H1 (cell line): ENCODE results near the gene LIN37. TPM values are rescaled to one million over a fixed set of nuclear protein-coding genes. Genes with fewer than 3 reads are reported as not detected.

Experiments
- CTCF ChIA-PET: fragments of 300-600 bp; sonication (Branson Sonifier 250); formaldehyde crosslinking; loops from one replicate; lab custom pipeline; 2021; ENCODE audit not compliant: partially characterized antibody; lab: Charles Lee
- POLR2A ChIA-PET: fragments of 300-600 bp; sonication (Branson Sonifier 250); formaldehyde crosslinking; loops from one replicate; lab custom pipeline; 2021; ENCODE audit warnings: inconsistent platforms; ENCODE audit not compliant: partially characterized antibody; lab: Charles Lee
- DNase-seq, 2 experiments: peaks; one replicate each; pipeline versions ENCODE4 v3.0.0 to v3.0.0-alpha.2; 2010 to 2022; ENCODE audit warnings: low spot score in 2 of 2, low read depth in 1 of 2, mixed read lengths in 1 of 2
- FAIRE-seq: peaks from 2 replicates; lab custom pipeline; 2011; peaks lifted over from hg19 to GRCh38; lab: Jason Lieb, UNC
- H2AFZ ChIP-seq: 2 replicates; pipeline ENCODE4 v1.8.1; 2012; ENCODE audit warnings: low read length, inconsistent platforms
- H2AK5ac ChIP-seq: 2 replicates; pipeline ENCODE4 v1.6.1; 2013; ENCODE audit warnings: low read depth, low read length
- H2BK120ac ChIP-seq: replicated peaks from 2 replicates; pipeline ENCODE3; 2013; ENCODE audit warnings: low read depth, low read length, inconsistent platforms
- H2BK12ac ChIP-seq: 2 replicates; pipeline ENCODE4 v1.6.1; 2013; ENCODE audit warnings: low read depth, low read length
- H2BK15ac ChIP-seq: 2 replicates; pipeline ENCODE4 v1.6.1; 2013; ENCODE audit warnings: low read length
- H2BK20ac ChIP-seq: 2 replicates; pipeline ENCODE4 v1.6.1; 2013; ENCODE audit warnings: low read length
- H2BK5ac ChIP-seq: 2 replicates; pipeline ENCODE4 v1.6.1; 2013; ENCODE audit warnings: low read depth, low read length
- H3K14ac ChIP-seq: 2 replicates; pipeline ENCODE4 v1.6.1; 2013; ENCODE audit warnings: inconsistent platforms; ENCODE audit not compliant: insufficient read length
- H3K18ac ChIP-seq: 2 replicates; pipeline ENCODE4 v1.6.1; 2013; ENCODE audit warnings: low read length; ENCODE audit errors: extremely low read depth
- H3K23ac ChIP-seq: 2 replicates; pipeline ENCODE4 v1.6.1; 2013; ENCODE audit warnings: inconsistent platforms; ENCODE audit not compliant: insufficient read length
- H3K23me2 ChIP-seq: 2 replicates; pipeline ENCODE4 v1.6.1; 2013; ENCODE audit warnings: low read depth, low read length
- H3K27ac ChIP-seq: 2 replicates; pipeline ENCODE4 v1.6.1; 2011; ENCODE audit warnings: low read depth, low read length, inconsistent platforms
- H3K27me3 ChIP-seq, 4 experiments: replicated peaks in 1 of 4; 1 replicate in 1 of 4; 2 replicates in 3 of 4; pipeline versions ENCODE4 v1.6.1 to v1.8.1; 2011 to 2013; ENCODE audit warnings: low read length in 3 of 4, mild to moderate bottlenecking in 3 of 4, inconsistent platforms in 2 of 4, mixed read lengths in 2 of 4, moderate library complexity in 1 of 4; ENCODE audit not compliant: control insufficient read depth in 3 of 4, insufficient read depth in 3 of 4; ENCODE audit errors: extremely low read depth in 1 of 4
- H3K36me3 ChIP-seq, 4 experiments: 2 replicates each; pipeline versions ENCODE4 v1.6.1 to v1.8.1; 2011 to 2013; ENCODE audit warnings: mild to moderate bottlenecking in 4 of 4, low read length in 3 of 4, moderate library complexity in 2 of 4, control low read depth in 1 of 4, inconsistent platforms in 1 of 4; ENCODE audit not compliant: insufficient read depth in 4 of 4, control insufficient read depth in 2 of 4
- H3K4ac ChIP-seq: replicated peaks from 2 replicates; pipeline ENCODE3; 2013; ENCODE audit warnings: low read length, low read depth, mixed read lengths, inconsistent platforms; ENCODE audit not compliant: insufficient read length
- H3K4me1 ChIP-seq, 4 experiments: replicated peaks in 1 of 4; 1 replicate in 1 of 4; 2 replicates in 3 of 4; pipeline versions ENCODE4 v1.6.1 to v1.8.1; 2011 to 2013; ENCODE audit warnings: low read length in 3 of 4, inconsistent platforms in 2 of 4, mixed read lengths in 1 of 4; ENCODE audit not compliant: insufficient read depth in 4 of 4, control insufficient read depth in 3 of 4
- H3K4me2 ChIP-seq, 2 experiments: 2 replicates each; pipeline versions ENCODE4 v1.6.1 to v1.8.1; 2011 to 2013; ENCODE audit warnings: low read depth in 2 of 2, low read length in 2 of 2, control low read depth in 1 of 2, inconsistent platforms in 1 of 2, mild to moderate bottlenecking in 1 of 2; ENCODE audit not compliant: insufficient read depth in 1 of 2
- H3K4me3 ChIP-seq, 4 experiments: fragments of 200-600, 300-600 bp in 1 of 4; sonication (generic), shearing (Covaris generic), sonication (Bioruptor Twin) in 1 of 4; 2 replicates each; pipeline versions ENCODE4 v1.5.1 to v1.8.1; 2011 to 2016; ENCODE audit warnings: low read length in 4 of 4, low read depth in 3 of 4, control low read depth in 2 of 4, inconsistent platforms in 2 of 4, mild to moderate bottlenecking in 2 of 4, mixed read lengths in 1 of 4, moderate library complexity in 1 of 4; ENCODE audit not compliant: insufficient read depth in 2 of 4; ENCODE audit errors: extremely low read depth in 1 of 4
- H3K56ac ChIP-seq: replicated peaks from 2 replicates; pipeline ENCODE3; 2013; ENCODE audit warnings: low read depth, mild to moderate bottlenecking, mixed read lengths, low read length, inconsistent platforms; ENCODE audit not compliant: insufficient read length
- H3K79me1 ChIP-seq: 2 replicates; pipeline ENCODE4 v1.6.1; 2013; ENCODE audit warnings: low read depth, low read length, control low read depth
- H3K79me2 ChIP-seq, 2 experiments: 2 replicates each; pipeline versions ENCODE4 v1.6.1 to v1.8.1; 2012 to 2013; ENCODE audit warnings: low read length in 2 of 2, mild to moderate bottlenecking in 2 of 2, inconsistent platforms in 1 of 2; ENCODE audit not compliant: insufficient read depth in 2 of 2, control insufficient read depth in 1 of 2
- H3K9ac ChIP-seq, 4 experiments: replicated peaks in 1 of 4; 1 replicate in 1 of 4; 2 replicates in 3 of 4; pipeline versions ENCODE4 v1.6.1 to v1.8.1; 2011 to 2013; ENCODE audit warnings: low read depth in 3 of 4, low read length in 3 of 4, control low read depth in 2 of 4, mild to moderate bottlenecking in 2 of 4, moderate library complexity in 2 of 4, inconsistent platforms in 1 of 4; ENCODE audit errors: extremely low read depth in 1 of 4
- H3K9me3 ChIP-seq, 2 experiments: 2 replicates each; pipeline versions ENCODE4 v1.6.1 to v1.8.1; 2012 to 2013; ENCODE audit warnings: mild to moderate bottlenecking in 2 of 2, moderate library complexity in 2 of 2, control low read depth in 1 of 2, inconsistent platforms in 1 of 2, low read depth in 1 of 2, low read length in 1 of 2, mixed read lengths in 1 of 2; ENCODE audit not compliant: insufficient read depth in 2 of 2
- H4K20me1 ChIP-seq, 2 experiments: replicated peaks in 1 of 2; 2 replicates each; pipeline versions ENCODE3 to v1.8.1; 2011 to 2013; ENCODE audit warnings: inconsistent platforms in 2 of 2, low read length in 2 of 2, mild to moderate bottlenecking in 1 of 2; ENCODE audit not compliant: insufficient read depth in 2 of 2, control insufficient read depth in 1 of 2
- H4K5ac ChIP-seq: 2 replicates; pipeline ENCODE4 v1.6.1; 2013; ENCODE audit warnings: low read length, low read depth, mixed read lengths, inconsistent platforms; ENCODE audit not compliant: insufficient read length
- H4K8ac ChIP-seq: 2 replicates; pipeline ENCODE4 v1.8.0; 2013; ENCODE audit warnings: mild to moderate bottlenecking, moderate library complexity, low read length, inconsistent platforms; ENCODE audit not compliant: insufficient read depth; ENCODE audit errors: extremely low read depth
- H4K91ac ChIP-seq: replicated peaks from 2 replicates; pipeline ENCODE3; 2013; ENCODE audit warnings: low read length, mixed read lengths, inconsistent platforms; ENCODE audit not compliant: insufficient read length
- CHD1 ChIP-seq: IDR thresholded peaks from 2 replicates; pipeline ENCODE4 v1.6.1; 2012; ENCODE audit warnings: low read depth, low read length, improper control_type of control experiment
- EZH2 ChIP-seq: fragments of 200-600 bp; sonication (generic); IDR thresholded peaks from 2 replicates; pipeline ENCODE4 v1.7.1; 2012; ENCODE audit warnings: low read depth, mild to moderate bottlenecking, moderate library complexity, low read length, inconsistent platforms; ENCODE audit not compliant: severe bottlenecking
- FOSL1 ChIP-seq: IDR thresholded peaks from 2 replicates; pipeline ENCODE4 v1.6.1; 2011; ENCODE audit warnings: mild to moderate bottlenecking, low read depth, low read length, moderate library complexity; ENCODE audit not compliant: insufficient read depth
- HDAC2 ChIP-seq, 2 experiments: fragments of 300-600 bp in 1 of 2; sonication (generic) in 1 of 2; IDR thresholded peaks; 2 replicates each; pipeline ENCODE4 v1.6.1; 2011 to 2012; ENCODE audit warnings: low read depth in 2 of 2, low read length in 2 of 2, mild to moderate bottlenecking in 2 of 2, moderate library complexity in 2 of 2, borderline replicate concordance in 1 of 2, inconsistent platforms in 1 of 2
- HDAC6 ChIP-seq: IDR thresholded peaks from one replicate; pipeline ENCODE4 v1.7.1; 2012; ENCODE audit warnings: low read depth, mild to moderate bottlenecking, inconsistent platforms, low read length, moderate library complexity
- NANOG ChIP-seq: IDR thresholded peaks from 2 replicates; pipeline ENCODE4 v1.6.1; 2011; ENCODE audit warnings: low read length, low read depth, mild to moderate bottlenecking, inconsistent platforms; ENCODE audit not compliant: insufficient read depth, poor library complexity, severe bottlenecking
- POLR2A ChIP-seq, 2 experiments: IDR thresholded peaks; 1 replicate in 1 of 2; 2 replicates in 1 of 2; pipeline ENCODE4 v1.6.1; 2011; ENCODE audit warnings: low read depth in 2 of 2, low read length in 2 of 2, mild to moderate bottlenecking in 2 of 2; ENCODE audit errors: control extremely low read depth in 1 of 2
- POLR2AphosphoS5 ChIP-seq: IDR thresholded peaks from 2 replicates; pipeline ENCODE4 v1.6.1; 2011; ENCODE audit warnings: low read depth, low read length
- RFX5 ChIP-seq: IDR thresholded peaks from 2 replicates; pipeline ENCODE4 v1.6.1; 2011; ENCODE audit warnings: low read depth, low read length, improper control_type of control experiment, borderline replicate concordance
- SIRT6 ChIP-seq: IDR thresholded peaks from one replicate; pipeline ENCODE4 v1.7.1; 2012; ENCODE audit warnings: low read length, inconsistent platforms
- TAF7 ChIP-seq: optimal IDR thresholded peaks from 2 replicates; pipeline ENCODE3; 2011; ENCODE audit warnings: low read depth, mild to moderate bottlenecking, inconsistent platforms, low read length, moderate library complexity, borderline replicate concordance
- TBP ChIP-seq: IDR thresholded peaks from 2 replicates; pipeline ENCODE4 v1.6.1; 2011; ENCODE audit warnings: low read depth, low read length, improper control_type of control experiment
- WGBS, 2 experiments: shearing (Covaris generic) in 1 of 2; methylation state at CpG; one replicate each; pipeline versions ENCODE4 v1.1.6 to v1.1.7; 2013 to 2015; ENCODE audit warnings: low lambda C conversion rate in 2 of 2, mixed read lengths in 2 of 2, inconsistent platforms in 1 of 2, low coverage in 1 of 2, missing lambda C conversion rate in 1 of 2; ENCODE audit not compliant: insufficient replicate concordance in 2 of 2, insufficient coverage in 1 of 2, insufficient read length in 1 of 2; ENCODE audit errors: extremely low coverage in 1 of 2, missing lambda C conversion rate in 1 of 2; 5-methylcytosine and 5-hydroxymethylcytosine counted together
- polyA plus RNA-seq, 7 experiments: library from polyadenylated mRNA; depleted of rRNA in 3 of 7; stranded (reverse) in 5 of 7; unstranded in 2 of 7; fragments of >200 nt in 5 of 7; fragments of 200-250 nt in 2 of 7; gene quantifications; 1 replicate in 5 of 7; 2 replicates in 1 of 7; 4 replicates in 1 of 7; pipeline versions ENCODE4 v1.2.1 to v1.2.3, GENCODE V29; 2011 to 2013; ENCODE audit warnings: missing spikeins in 2 of 7, mixed read lengths in 2 of 7
- total RNA-seq: library from RNA; stranded (reverse); fragmentation: NEBNext Ultra II Directional; extraction: Animal tissue kit (Norgen Biotek cat#: 25700); gene quantifications from 2 replicates; pipeline ENCODE4 v1.2.1, GENCODE V29; 2021
- TF ChIP-seq, protein P1 (sequence below): IDR thresholded peaks from 2 replicates; pipeline ENCODE4 v1.6.1; 2011; ENCODE audit warnings: low read depth, mild to moderate bottlenecking, low read length; ENCODE audit not compliant: insufficient read depth

Gene LIN37
- total and polyA plus RNA-seq, 2 of the 8 experiments (the other 6 are each of a cell fraction or from before 2014, with no cell fraction given): 3.8 to 9.8 TPM

DNA sequence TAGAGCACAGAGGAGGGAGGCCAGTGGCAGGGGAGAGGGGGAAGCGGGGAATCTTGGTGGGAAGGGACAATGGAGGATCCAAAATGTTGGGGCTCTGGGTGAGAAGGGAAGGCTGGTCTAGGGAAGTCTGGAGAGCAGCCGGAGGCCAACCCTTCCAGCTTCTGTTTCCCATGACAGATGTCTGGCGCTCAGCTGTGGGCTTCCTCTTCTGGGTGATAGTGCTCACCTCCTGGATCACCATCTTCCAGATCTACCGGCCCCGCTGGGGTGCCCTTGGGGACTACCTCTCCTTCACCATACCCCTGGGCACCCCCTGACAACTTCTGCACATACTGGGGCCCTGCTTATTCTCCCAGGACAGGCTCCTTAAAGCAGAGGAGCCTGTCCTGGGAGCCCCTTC is 1.8 kb upstream of the LIN37 start:
- Histone ChIP-seq H3K4me2 (peak overlapping the region; percentile 59 to 69; a peak in 3 of 4 replicates), H3K9ac (peak overlapping the region in 1 of 4 experiments; percentile 82; a peak in 1 of 7 replicates), H3K4ac (no peak overlapping the region), H2BK5ac (no peak overlapping the region), H4K20me1 (peaks cover 0 to 2% of the 10 kb centered on the region in 2 experiments), H3K4me3 (peak overlapping the region; percentile 65 to 95 (median 82); a peak in 6 of 8 replicates), H2BK15ac (no peak overlapping the region), H4K5ac (no peak overlapping the region), H3K23me2 (peaks cover 11% of the 10 kb centered on the region), H2BK12ac (no peak overlapping the region), H4K8ac (no peak overlapping the region), H2BK20ac (no peak overlapping the region), H3K4me1 (peaks cover 0 to 4% (median 2%) of the 10 kb centered on the region in 4 experiments; a peak in 3 of 7 replicates), H3K14ac (no peak overlapping the region), H3K56ac (no peak overlapping the region), H3K36me3 (peaks cover 0 to 2% (median 0%) of the 10 kb centered on the region in 4 experiments; a peak in 1 of 8 replicates), H3K9me3 (no peaks in the 10 kb centered on the region), H3K27ac (no peak overlapping the region), H3K79me2 (peaks cover 0 to 7% of the 10 kb centered on the region in 2 experiments; a peak in 1 of 4 replicates), H3K18ac (no peak overlapping the region), H2AK5ac (no peak overlapping the region), H3K27me3 (no peaks in the 10 kb centered on the region), H2BK120ac (no peak overlapping the region), H3K79me1 (no peaks in the 10 kb centered on the region; the same call in none of the 2 replicates), H3K23ac (no peak overlapping the region), H4K91ac (no peak overlapping the region), H2AFZ (no peak overlapping the region)
- WGBS, 2 experiments: 77% methylated on average over 5 of the region's 5 CpGs; no CpG with 5 or more reads in 1 of the 2 experiments
- POLR2A ChIA-PET: interaction anchor here (1.3 to 2.7 kb wide), 9 partner anchors 10 to 124 kb away, joined by 3 to 23 read pairs (median 5); partner anchors contain the start of genes ARHGAP33 and HSPB6
- FAIRE-seq: no peak
- CTCF ChIA-PET: interaction anchor here (0.7 kb wide), 1 partner anchor 73 kb away, joined by 5 read pairs; no protein-coding TSS in a partner anchor
- DNase-seq: no peak
- no peak for TF ChIP-seq FOSL1
- TF ChIP-seq TAF7: no peak
- TF ChIP-seq CHD1: no peak
- TF ChIP-seq HDAC6: no peak
- TF ChIP-seq NANOG: no peak
- TF ChIP-seq EZH2: no peak
- TF ChIP-seq HDAC2 (IDR thresholded peaks at IDR 0.05; ENCODE audit: borderline replicate concordance in 1 of 2, low read depth in 2 of 2, low read length in 2 of 2): no peak
- TF ChIP-seq SIRT6: no peak
- no peak for TF ChIP-seq POLR2AphosphoS5
- TF ChIP-seq RFX5: no peak
- TF ChIP-seq POLR2A (IDR thresholded peaks at IDR 0.05; ENCODE audit: control extremely low read depth in 1 of 2, low read depth in 2 of 2, low read length in 2 of 2): no peak
- TF ChIP-seq, protein P1, sequence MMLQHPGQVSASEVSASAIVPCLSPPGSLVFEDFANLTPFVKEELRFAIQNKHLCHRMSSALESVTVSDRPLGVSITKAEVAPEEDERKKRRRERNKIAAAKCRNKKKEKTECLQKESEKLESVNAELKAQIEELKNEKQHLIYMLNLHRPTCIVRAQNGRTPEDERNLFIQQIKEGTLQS: no peak
- TF ChIP-seq TBP: no peak
